ENCODE results near the gene SNED1. TPM values are rescaled to one million over a fixed set of nuclear protein-coding genes. Genes with fewer than 3 reads are reported as not detected.

Gene SNED1
- total RNA-seq, 2 experiments from 2014 or later = 2.8 to 13.6 TPM

- ChIA-PET CTCF (ENCODE audit: unreplicated experiment) (no interaction called here), POLR2A (interaction anchor here (0.5 kb wide), 1 partner anchor 488 kb away, joined by 3 read pairs; no protein-coding TSS in a partner anchor)
- no peak overlapping the region for H3K4me2 ChIP-seq (ENCODE audit: low read length)
- no peaks in the 10 kb centered on the region for H3K4me1 ChIP-seq (ENCODE audit: insufficient read depth, low read length, poor library complexity, severe bottlenecking)
- H3K4me3 ChIP-seq (ENCODE audit: low read depth, low read length, poor library complexity, severe bottlenecking) = no peak overlapping the region
- H4K20me1 ChIP-seq (ENCODE audit: insufficient read depth, low read length) = no peaks in the 10 kb centered on the region
- no peaks in the 10 kb centered on the region for H3K9me2 ChIP-seq (ENCODE audit: insufficient read depth, low read length)
- no peak overlapping the region for H3K27ac ChIP-seq (ENCODE audit: low read depth, low read length, poor library complexity, severe bottlenecking)
- H2AFZ ChIP-seq (ENCODE audit: low read length) = no peak overlapping the region
- no TSS peak for BruUV-seq (replicated peaks)
- H3K79me2 ChIP-seq (ENCODE audit: insufficient read depth, low read depth, low read length) = no peaks in the 10 kb centered on the region
- no peaks in the 10 kb centered on the region for H3K36me3 ChIP-seq (ENCODE audit: insufficient read depth, low read length)
- H3K9me3 ChIP-seq (ENCODE audit: low read length) = no peaks in the 10 kb centered on the region
- DNase-seq (ENCODE audit: low spot score) = no peak
- TF ChIP-seq CTCF (conservative IDR thresholded peaks at IDR 0.05; ENCODE audit: low read length) = no peak
- no peak for TF ChIP-seq EZH2phosphoT487 (IDR thresholded peaks at IDR 0.05; ENCODE audit: borderline replicate concordance, low read depth, low read length)
- intact Hi-C loops (cut with micrococcal nuclease; ENCODE audit: unreplicated experiment) = no loop called here
Measured at GRCh38 chr2:240956171-240956934, 42.1 kb upstream of the SNED1 start.

GRCh38 chr2:240956935-240957655, 41.3 kb upstream of the SNED1 start:
- ChIA-PET POLR2A (no interaction called here), CTCF (ENCODE audit: unreplicated experiment) (no interaction called here)
- Histone ChIP-seq H3K9me3 (ENCODE audit: low read length) (no peaks in the 10 kb centered on the region), H3K4me1 (ENCODE audit: insufficient read depth, low read length, poor library complexity, severe bottlenecking) (no peaks in the 10 kb centered on the region), H3K4me2 (ENCODE audit: low read length) (no peak overlapping the region), H3K79me2 (ENCODE audit: insufficient read depth, low read depth, low read length) (no peaks in the 10 kb centered on the region), H3K9me2 (ENCODE audit: insufficient read depth, low read length) (no peaks in the 10 kb centered on the region), H2AFZ (ENCODE audit: low read length) (no peak overlapping the region), H3K27ac (ENCODE audit: low read depth, low read length, poor library complexity, severe bottlenecking) (no peak overlapping the region), H3K36me3 (ENCODE audit: insufficient read depth, low read length) (no peaks in the 10 kb centered on the region), H3K4me3 (ENCODE audit: low read depth, low read length, poor library complexity, severe bottlenecking) (no peak overlapping the region), H4K20me1 (ENCODE audit: insufficient read depth, low read length) (no peaks in the 10 kb centered on the region)
- intact Hi-C loops (cut with micrococcal nuclease; ENCODE audit: unreplicated experiment) = no loop called here
- TF ChIP-seq EZH2phosphoT487 (IDR thresholded peaks at IDR 0.05; ENCODE audit: borderline replicate concordance, low read depth, low read length) = no peak
- TF ChIP-seq CTCF (conservative IDR thresholded peaks at IDR 0.05; ENCODE audit: low read length) = no peak
- BruUV-seq (replicated peaks) = no TSS peak
- DNase-seq (ENCODE audit: low spot score) = no peak

Measured in OCI-LY7 (cell line).